HT-29 (cell line): ENCODE data around the gene MAPK10. TPM values are rescaled to one million over a fixed set of nuclear protein-coding genes. Genes with fewer than 3 reads are reported as not detected.
"Not testable (repeated sequence)": the region's sequence is repeated elsewhere in the genome, so short reads cannot be mapped to it uniquely, and the experiment has no call there.

Source experiments
- DNase-seq: peaks from one replicate; pipeline ENCODE4 v3.0.0-alpha.2; 2015; ENCODE audit warnings: low spot score
- total RNA-seq: library from RNA; depleted of rRNA; stranded (reverse); fragments of >200 nt; shearing (Covaris generic); gene quantifications from 2 replicates; pipeline ENCODE4 v1.2.3, GENCODE V29; 2014

The MAPK10 gene
- total RNA-seq, 1 experiment from 2014 or later = 0.51 TPM

DNA sequence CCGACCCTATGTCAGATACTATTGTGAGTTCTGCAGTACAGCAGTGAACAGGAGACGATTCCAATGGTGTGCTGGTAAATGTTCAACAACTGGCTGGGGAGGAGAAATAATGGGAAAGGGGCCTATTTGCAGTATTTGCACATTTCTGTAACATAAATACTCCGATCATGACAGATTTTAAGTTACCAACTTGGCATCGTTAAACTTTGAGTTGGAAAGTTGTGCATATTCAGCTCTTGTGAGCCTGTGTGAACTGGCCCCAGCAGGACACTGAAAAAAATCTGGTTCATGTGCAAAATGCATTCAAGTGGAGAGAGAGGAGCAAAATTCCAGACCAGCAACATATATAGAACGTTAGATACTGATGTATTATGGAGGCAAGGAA lies 175.0 kb downstream of the MAPK10 start:
- no peak for DNase-seq

DNA sequence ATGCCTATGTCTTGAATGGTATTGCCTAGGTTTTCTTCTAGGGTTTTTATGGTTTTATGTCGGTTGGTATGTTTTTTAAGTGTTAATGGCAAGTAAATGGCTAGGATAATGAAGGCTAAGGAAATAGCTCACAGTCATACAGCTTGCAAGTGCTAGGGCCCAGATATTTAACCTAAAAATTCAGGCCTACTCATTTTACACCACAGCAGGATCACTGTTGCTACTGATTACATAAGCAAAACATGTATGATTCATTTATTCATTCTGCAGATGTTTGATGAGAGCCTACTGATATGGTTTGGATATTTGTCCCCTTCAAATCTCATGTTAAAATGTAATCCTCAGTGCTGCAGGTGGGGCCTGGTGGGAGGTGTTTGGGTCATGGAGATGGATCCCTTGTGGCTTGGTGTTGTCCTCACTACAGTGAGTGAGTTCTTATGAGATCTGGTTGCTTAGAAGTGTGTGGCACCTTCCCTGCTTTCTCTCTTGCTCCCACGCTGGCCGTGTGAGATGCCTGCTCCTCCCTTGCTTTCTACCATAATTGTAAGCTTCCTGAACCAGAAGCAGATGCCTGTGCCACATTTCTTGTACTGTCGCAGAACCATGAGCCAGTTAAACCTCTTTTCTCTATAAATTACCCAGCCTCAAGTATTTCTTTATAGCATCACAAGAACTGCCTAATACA lies 175.5 kb downstream of the MAPK10 start:
- no peak for DNase-seq

DNA sequence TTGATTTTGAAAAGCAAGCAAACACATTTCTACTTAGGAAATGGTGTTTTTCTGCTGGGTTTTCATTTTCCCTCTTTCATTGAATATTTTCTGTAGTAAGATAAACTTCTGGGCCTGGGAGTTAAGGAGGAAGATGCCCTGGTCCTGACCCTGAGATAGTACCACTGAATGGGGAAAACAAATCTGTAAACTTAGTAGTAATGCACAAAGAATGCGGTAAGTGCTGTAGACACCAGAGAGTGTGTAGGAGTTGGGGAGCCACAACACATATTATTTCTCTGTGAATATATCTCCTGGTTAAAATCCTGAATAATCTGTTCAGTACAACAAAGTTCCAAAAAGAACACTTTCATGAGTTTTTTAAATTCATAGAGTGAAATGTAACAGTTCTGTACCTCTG lies 178.3 kb downstream of the MAPK10 start:
- DNase-seq = peak; percentile 1

DNA sequence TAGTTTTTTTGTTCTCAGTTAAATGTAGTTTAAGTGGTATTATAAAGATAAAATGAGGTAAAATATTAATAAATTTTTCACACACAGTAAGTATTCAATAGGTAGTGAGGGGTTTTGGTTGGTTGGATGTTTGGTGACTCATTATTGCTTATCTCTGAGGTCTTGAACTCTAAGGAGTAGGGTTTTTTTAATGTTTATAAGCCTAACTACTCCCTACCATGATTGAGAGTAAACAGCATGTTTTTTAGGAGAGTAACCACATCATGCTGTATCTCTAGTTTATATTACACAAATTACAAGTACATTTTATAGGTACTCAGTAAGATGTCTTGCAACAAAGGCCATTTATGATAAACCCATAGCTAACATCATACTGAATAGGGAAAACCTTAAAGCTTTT lies 181.6 kb downstream of the MAPK10 start:
- DNase-seq = peak; percentile 14

DNA sequence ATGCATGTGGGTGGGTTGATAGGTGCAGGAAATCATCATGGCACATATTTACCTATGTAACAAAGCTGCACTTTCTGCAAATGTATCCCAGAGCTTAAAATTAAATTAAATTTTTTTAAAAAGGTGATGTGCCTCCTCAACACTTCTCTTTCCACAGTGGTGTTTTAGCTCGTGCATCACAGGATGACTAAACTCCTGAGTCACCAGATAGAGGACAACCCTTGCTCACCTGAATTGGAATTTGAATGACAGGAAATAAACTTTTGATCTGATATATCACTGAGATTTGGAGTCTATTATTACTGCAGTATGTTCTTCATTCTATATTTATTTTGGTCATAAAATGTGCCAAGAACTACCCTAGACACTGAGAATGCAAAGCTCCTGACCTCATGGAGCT lies 185.3 kb downstream of the MAPK10 start:
- DNase-seq = no peak

DNA sequence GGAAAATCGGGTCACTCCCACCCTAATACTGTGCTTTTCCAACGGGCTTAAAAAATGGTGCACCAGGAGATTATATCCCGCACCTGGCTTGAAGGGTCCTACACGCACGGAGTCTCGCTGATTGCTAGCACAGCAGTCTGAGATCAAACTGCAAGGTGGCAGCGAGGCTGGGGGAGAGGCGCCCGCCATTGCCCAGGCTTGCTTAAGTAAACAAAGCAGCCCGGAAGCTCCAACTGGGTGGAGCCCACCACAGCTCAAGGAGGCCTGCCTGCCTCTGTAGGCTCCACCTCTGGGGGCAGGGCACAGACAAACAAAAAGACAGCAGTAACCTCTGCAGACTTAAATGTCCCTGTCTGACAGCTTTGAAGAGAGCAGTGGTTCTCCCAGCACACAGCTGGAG lies 191.5 kb downstream of the MAPK10 start:
- not testable (repeated sequence) for DNase-seq

DNA sequence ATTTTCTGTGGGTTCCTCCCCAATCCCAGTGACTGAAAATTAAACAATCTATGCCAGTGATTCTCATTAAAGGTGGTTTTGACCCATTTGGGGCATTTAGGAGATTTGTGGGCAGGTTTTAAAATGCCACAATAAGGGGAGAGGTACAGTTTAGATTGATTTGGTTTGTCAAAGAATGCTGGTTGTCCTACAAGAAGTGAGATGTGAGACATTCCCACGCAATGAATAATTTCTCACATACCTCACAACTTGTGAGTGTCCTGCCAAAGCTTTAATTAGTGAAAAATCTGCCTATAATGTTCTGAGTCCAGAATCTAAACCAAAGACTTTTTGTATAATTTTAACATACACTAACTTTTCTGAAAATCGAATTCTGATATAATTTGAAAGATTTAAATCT lies 199.4 kb downstream of the MAPK10 start:
- no peak for DNase-seq

DNA sequence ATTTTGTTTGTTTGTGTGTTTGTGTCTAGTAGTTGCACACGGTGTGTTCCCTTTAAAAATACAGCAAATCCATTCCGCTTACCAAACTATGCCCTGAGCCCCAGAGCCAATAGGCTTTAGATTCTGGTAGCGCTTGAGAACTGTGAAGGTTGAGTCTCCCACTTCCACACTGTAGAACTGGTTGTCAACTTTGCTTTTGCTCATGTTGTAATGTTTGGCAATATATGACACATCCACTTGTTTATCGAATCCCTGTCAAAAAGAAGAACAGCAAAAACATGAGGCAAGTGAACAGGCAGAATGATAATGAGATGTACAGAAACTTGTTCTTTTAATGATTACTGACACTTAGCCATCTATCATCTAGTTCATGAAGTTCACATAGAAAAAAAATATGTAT lies 200.6 kb downstream of the MAPK10 start:
- DNase-seq = no peak

DNA sequence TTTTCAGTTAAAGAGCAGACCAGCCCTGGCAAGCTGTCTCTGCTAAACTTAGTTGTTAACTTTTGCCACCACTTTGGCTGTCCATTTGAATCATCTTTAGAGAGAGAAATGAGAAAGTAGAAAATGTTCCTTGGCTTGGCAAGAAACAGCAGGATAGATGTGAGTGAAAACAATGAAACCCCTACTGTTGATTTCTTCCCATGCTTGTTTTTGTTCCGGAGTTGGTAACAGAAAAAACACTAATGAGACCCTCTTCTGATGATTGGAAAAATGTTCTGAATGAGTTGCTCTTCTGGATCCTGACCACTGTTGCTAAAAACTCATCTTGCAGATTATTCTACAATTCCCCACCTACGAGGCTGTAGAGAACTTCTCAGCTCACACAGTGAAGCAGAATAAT lies 203.3 kb downstream of the MAPK10 start:
- no peak for DNase-seq

DNA sequence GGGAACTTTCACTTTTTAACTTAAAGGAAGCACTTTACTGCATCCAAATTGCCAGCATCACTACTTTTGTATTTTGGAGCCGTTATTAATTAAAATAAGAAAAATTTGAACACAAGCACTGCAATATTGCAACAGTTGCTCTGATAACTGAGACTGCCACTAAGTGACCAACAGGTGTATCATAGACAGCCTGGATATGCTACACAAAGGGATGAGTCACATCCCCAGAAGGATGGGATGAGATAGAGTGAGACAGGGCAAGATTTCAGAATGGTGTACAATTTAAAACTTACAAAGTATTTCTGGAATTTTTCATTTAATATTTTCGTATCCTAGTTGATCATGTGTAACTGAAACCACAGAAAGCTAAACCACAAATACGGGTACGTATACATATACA lies 204.1 kb downstream of the MAPK10 start:
- DNase-seq = no peak

DNA sequence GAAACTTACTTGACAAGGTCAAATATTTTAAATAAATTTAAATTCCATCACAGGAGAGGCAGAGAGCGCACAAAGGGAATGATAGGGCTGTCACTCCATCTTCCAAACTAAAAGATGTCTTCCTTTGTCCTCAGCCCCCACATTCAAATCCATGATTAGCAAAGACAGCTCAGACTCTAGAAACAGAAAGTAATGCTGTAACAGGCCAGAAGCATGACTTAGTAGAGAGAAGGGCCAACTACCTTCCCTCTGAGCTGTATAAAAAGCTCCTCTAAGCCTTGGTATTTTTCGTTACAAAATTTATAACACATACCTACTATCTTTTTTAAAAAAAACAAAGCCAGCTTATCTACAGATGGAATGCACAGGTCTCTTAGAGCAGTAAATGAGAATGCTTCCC lies 207.4 kb downstream of the MAPK10 start:
- DNase-seq = no peak

DNA sequence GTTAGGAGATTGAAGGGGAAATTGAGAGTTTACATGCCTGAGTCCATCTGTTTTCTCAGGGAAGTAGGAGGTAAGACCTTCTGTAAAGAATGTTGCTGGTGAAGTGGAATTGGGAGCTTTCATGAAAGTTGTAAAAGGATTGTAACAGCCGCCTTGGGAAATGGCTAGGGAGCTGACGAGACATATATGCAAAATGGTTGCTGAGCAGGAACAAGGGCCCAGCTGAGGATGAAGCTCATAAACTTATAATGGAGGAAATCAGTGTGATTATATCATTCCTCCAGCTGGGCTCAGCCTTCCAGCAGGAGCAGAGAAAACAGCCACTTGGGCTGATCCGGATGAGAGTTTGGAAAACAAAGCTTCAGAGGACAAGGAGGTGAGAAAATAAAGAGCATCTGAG lies 208.7 kb downstream of the MAPK10 start:
- no peak for DNase-seq

DNA sequence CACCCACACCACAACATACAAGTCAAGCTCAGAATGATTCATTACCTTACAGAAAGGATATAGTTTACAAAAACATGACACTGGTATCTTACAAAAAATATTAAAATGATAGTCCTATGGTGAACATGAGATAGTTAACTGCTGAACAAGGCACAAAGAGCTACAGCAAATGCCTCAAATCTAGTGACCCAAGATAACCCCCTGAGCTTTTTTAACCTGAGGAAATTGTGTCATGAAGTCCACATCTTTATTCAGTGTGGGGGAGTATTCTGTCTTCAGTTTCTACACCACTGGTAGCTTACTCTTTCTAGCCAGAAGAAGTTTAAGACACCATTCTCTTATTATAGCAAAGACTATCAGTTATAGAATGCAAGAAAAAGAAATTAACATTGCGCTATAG lies 218.7 kb downstream of the MAPK10 start:
- DNase-seq = no peak

DNA sequence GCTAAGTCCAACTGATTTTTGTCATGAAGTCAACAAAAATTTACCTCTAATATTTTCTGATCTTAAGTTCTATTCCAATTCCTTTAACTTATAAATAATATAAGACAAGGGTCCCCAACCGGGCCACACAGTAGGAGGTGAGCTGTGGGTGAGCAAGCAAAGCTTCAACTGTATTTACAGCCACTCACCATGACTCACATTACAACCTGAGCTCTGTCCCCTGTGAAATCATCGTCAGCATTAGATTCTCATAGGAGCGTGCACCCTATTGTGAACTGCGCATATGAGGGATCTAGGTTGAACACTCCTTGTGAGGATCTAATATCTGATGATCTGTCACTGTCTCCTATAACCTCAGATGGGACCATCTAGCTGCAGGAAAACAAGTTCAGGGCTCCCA lies 227.4 kb downstream of the MAPK10 start:
- DNase-seq = no peak

DNA sequence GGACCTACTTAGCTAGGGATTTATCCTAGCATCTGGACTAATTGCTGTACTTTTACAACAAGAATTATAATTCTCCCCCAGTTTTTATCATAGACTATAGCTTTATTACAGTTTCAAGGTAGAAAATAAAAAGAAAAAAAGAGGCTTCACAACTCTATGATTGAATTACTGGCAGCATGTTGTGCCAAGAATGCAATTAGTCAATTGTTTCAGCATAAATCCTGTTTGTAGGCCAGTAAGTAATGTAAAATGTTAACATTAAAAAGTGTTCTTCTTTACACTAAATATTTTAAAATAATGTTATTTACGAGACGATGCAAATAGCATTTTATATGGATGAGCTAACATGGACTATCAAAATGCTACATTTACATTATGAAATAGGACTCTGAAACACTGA lies 228.4 kb downstream of the MAPK10 start:
- DNase-seq = no peak

DNA sequence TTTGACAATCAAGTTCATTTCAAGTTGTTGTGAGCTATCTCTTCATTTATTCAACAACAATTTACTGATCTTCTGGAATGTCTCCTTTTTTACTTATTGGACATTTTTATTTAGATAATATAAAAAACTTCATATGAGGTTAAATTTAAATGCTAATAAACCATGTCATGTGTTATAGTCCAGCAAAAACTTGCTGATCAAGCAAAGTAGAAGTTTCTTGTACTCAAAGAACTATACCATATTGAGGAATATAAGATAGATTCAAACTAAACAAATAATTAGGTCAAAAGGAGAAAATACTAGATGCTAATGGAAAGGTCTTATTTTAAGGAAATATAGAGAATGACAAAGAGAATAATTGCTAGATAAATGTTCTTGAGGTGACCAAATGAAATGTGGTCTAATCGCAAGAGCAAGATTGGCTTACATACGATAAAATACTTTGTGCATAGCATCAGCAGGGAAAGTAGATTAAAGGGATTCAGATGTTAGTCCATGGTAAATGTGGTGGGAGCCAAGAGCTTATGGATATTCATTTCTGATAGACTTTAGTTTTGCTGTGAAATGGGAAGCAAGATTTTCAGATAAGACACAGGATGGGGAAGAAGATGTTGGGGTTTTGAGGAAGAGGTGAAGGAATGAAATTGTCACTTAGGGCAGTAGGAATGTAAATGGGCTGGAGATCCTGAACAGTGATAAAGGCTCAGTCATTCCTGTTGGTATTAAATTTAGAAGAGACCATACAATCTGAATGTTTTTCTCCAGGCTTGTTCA lies 229.5 kb downstream of the MAPK10 start:
- no peak for DNase-seq

DNA sequence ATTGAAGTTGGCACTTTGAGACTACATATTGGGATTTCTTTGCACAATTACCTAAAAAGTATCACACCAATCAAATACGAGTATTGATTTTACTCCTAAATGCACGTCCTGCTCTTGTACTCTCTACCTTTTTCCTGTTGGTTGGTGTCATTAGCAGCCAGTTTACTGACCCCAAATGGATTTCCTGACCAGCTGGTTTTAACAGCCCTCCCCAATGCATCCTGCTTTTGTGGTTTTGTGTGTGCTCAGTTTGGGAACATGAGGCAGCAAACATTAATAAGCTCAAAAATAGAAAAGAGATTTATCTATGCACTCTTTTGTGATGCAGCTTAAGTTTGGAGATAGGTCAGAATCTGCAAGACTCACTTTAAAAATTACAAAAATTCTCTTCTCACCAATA lies 230.3 kb downstream of the MAPK10 start:
- no peak for DNase-seq

DNA sequence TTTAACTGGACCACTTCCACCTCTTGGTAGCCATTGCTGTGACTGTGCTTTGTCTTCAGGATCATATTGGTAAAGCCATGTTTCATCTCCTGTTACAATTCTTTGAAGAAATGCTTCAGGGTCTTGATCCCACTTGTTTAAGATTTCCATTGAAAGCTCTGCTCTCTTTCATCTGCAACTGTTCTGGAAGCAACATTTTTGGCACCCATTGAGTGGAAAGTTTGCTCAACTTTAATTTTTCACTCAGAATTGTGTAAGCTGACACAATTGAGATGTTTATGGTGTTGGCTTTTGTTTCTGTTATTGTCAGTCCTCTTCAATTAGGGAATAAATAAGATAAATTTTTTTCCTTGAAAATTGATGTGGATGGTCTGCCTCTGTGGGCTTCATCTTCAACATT lies 237.4 kb downstream of the MAPK10 start:
- no peak for DNase-seq

DNA sequence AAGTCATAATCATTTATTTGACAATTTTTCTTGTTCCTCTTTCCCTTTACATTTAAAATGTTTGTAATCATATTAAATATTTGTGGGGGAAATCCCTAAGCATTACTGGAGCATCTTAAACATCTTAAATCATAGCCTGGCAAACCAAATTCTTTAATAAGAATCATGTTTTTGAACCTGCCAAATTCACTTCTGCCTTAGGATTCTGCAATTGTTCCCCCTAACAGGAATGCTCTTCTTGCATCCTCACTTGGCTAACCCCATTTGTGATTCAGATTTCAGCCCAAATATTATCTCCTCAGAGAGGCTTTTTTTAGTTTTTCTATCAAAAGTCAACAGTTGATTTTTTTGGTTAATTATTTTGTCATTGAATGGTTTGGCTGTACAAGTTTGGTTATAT lies 241.1 kb downstream of the MAPK10 start:
- no peak for DNase-seq

DNA sequence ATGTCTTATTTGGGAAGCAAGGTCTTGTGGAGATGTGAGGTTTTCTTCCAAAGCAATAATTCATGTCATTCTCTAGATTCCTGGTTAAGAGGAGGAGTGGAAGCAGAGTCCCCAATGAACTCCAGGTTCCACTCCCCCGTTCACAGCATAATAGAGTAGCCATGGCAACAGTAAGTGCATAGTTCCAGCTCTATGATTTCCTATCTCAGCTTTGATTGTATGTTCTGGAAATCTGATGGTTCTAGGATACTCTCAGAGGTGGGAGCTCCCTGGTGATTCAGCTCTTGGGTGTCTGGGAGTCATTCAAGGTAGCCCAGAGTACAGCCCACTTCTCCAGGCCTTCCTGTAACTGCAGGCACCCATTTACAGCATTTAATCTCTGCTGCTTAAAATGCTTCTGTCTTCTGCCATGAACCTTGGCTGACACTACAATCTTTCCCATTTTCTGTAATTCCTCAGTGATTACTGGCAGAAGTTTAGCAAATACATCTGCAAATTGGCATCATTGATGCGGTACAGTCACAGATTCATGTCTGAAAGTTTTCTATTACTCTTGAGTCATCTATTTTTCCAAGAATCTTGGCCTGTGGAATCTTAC lies 242.0 kb downstream of the MAPK10 start:
- DNase-seq = no peak

DNA sequence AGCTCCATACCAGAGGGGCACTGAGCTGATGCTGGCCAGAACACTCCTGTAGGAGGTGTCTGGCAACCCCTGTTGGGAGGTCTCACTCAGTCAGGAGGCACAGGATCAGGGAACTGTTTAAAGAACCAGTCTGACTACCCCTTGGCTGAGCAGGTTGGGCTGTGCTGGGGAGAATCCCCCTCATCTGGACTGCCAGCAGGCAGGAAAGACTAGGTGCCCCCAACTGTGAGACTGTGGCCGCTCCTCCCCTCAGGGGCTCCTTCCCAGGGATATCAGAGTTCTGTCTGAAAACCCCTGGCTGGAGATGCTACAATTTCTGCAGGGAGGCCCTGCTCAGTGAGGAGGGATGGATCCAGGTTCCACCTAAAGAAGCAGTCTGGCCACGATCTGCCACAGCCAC lies 245.3 kb downstream of the MAPK10 start:
- DNase-seq = no peak

DNA sequence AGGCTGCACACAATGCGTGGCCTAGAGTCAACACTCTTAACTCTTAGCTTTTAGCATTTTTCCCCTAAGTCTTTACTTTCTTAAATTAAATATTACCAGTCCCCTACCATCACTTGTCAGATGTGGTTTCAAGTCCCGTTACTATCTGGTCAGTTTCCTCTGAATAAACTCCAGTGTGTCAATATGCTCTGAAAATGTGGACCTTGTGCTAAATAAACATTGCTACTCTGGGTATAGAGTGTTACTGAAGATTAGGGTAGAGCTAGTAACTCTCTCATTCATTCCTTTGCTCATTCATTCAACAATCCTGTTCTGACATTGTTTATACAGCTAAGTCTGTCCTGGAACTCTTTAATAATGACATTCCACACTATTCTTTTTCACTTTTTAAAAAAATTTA lies 251.0 kb downstream of the MAPK10 start:
- DNase-seq = no peak

DNA sequence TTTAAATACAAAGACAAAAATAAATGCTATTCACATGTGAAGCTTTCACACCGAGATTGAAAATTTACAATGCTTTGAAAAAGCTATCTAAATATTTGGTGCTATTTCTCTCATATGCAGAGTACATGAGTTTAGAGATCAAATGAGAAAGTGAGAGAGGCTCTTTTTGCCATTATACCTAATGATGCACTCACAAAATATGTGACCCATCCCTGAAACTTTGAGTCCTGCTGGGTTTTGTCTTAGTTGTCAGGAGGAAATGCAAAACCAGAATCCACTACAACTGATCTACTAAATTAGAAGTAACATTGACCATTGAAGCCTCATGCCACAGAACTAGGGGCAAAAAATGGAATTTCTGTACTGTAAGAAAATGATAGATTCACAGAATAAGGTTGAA lies 251.7 kb downstream of the MAPK10 start:
- no peak for DNase-seq
